Natural killer cell (primary cell): ENCODE data around the gene PFKFB2. TPM values are rescaled to one million over a fixed set of nuclear protein-coding genes. Genes with fewer than 3 reads are reported as not detected.
A peak's percentile ranks its signal among the peaks of the same experiment; 100 is the strongest.

Source experiments
- ATAC-seq, 3 donors: fragments of 150-1000 bp in 2 of 3; fragments of 200-7000 bp in 1 of 3; cut with Tn5 transposase; 1 replicate in 1 of 3; 2 replicates in 2 of 3; pipeline ENCODE4 v1.10.0; 2021; ENCODE audit warnings: mild to moderate bottlenecking in 2 of 3, moderate library complexity in 2 of 3
- DNase-seq, 2 donors: peaks; one replicate each; pipeline versions ENCODE4 v3.0.0 to v3.0.0-alpha.2; 2013 to 2021; ENCODE audit warnings: mixed read lengths in 1 of 2
- H3K27ac ChIP-seq: one replicate; pipeline ENCODE4 v1.5.1; 2013; ENCODE audit warnings: mild to moderate bottlenecking, low read length
- H3K27me3 ChIP-seq: one replicate; pipeline ENCODE4 v1.6.1; 2013; ENCODE audit warnings: low read length; ENCODE audit not compliant: control insufficient read depth, insufficient read depth
- H3K36me3 ChIP-seq: one replicate; pipeline ENCODE4 v1.6.1; 2013; ENCODE audit warnings: low read length; ENCODE audit not compliant: control insufficient read depth, insufficient read depth
- H3K4me1 ChIP-seq: one replicate; pipeline ENCODE4 v1.6.1; 2013; ENCODE audit warnings: low read length; ENCODE audit not compliant: control insufficient read depth, insufficient read depth
- H3K4me3 ChIP-seq: one replicate; pipeline ENCODE4 v1.5.1; 2013; ENCODE audit warnings: low read length
- H3K9me3 ChIP-seq: one replicate; pipeline ENCODE4 v1.6.1; 2013; ENCODE audit warnings: low read length; ENCODE audit not compliant: control insufficient read depth, insufficient read depth
- H3K27ac Mint-ChIP-seq, 2 donors: one replicate each; pipeline ENCODE4 v1.8.0; 2022; ENCODE audit warnings: mild to moderate bottlenecking in 2 of 2, mixed read lengths in 2 of 2, moderate library complexity in 1 of 2
- H3K27me3 Mint-ChIP-seq, 2 donors: one replicate each; pipeline ENCODE4 v1.8.0; 2022; ENCODE audit warnings: low read depth in 2 of 2, mixed read lengths in 2 of 2
- H3K36me3 Mint-ChIP-seq: one replicate; pipeline ENCODE4 v1.8.0; 2022; ENCODE audit warnings: mixed read lengths
- H3K4me1 Mint-ChIP-seq, 2 donors: one replicate each; pipeline ENCODE4 v1.8.0; 2022; ENCODE audit warnings: mixed read lengths in 2 of 2
- H3K4me3 Mint-ChIP-seq: one replicate; pipeline ENCODE4 v1.8.0; 2022; ENCODE audit warnings: mild to moderate bottlenecking, moderate library complexity, mixed read lengths
- H3K9me3 Mint-ChIP-seq, 2 donors: one replicate each; pipeline ENCODE4 v1.8.0; 2022; ENCODE audit warnings: mixed read lengths in 2 of 2
- CTCF ChIP-seq: fragments of 200-600 bp; IDR thresholded peaks from one replicate; pipeline ENCODE4 v1.8.0; 2022; ENCODE audit warnings: antibody characterized with exemption
- WGBS: methylation state at CpG from one replicate; pipeline ENCODE4 v1.1.7; 2013; ENCODE audit warnings: missing lambda C conversion rate; ENCODE audit not compliant: insufficient coverage; 5-methylcytosine and 5-hydroxymethylcytosine counted together
- intact Hi-C: fragments of 100-400 bp; cut with micrococcal nuclease; formaldehyde crosslinking; loops from one replicate; pipeline ENCODE4 v1.14.2; 2022
- total RNA-seq, 4 donors: library from RNA; stranded (reverse); fragments of 120-200 nt in 1 of 4; gene quantifications; one replicate each; pipeline versions ENCODE4 v1.2.3 to v1.2.4, GENCODE V29; 2013 to 2022

PFKFB2 gene
- total RNA-seq, 3 donors from 2014 or later (not counting 1 experiment from before 2014, with no cell fraction given), result 5.3 to 8.5 (median 7.4) TPM

GRCh38 chr1:207024202-207025145 is 28.6 kb upstream of the PFKFB2 start:
- peak in 1 of 3 donors; percentile 41 for ATAC-seq
- H3K4me1 ChIP-seq, result no peaks in the 10 kb centered on the region
- intact Hi-C loops, result no loop called here

GRCh38 chr1:207025146-207025880 is 27.8 kb upstream of the PFKFB2 start:
- H3K9me3 ChIP-seq, result no peaks in the 10 kb centered on the region
- ATAC-seq (no peak), DNase-seq (no peak)
- no peaks in the 10 kb centered on the region for H3K4me1 Mint-ChIP-seq
- H3K4me1 ChIP-seq, result no peaks in the 10 kb centered on the region
- H3K36me3 ChIP-seq, result no peaks in the 10 kb centered on the region
- H3K36me3 Mint-ChIP-seq, result no peaks in the 10 kb centered on the region
- no peak overlapping the region for H3K4me3 Mint-ChIP-seq
- no peaks in the 10 kb centered on the region for H3K9me3 Mint-ChIP-seq
- H3K27ac Mint-ChIP-seq, result no peak overlapping the region
- WGBS, result 64% methylated on average over 5 of the region's 5 CpGs
- H3K27me3 ChIP-seq, result no peaks in the 10 kb centered on the region
- peaks cover 25 to 28% of the 10 kb centered on the region in 2 donors for H3K27me3 Mint-ChIP-seq
- no peak for TF ChIP-seq CTCF
- no peak overlapping the region for H3K4me3 ChIP-seq
- no peak overlapping the region for H3K27ac ChIP-seq
- intact Hi-C loops, result no loop called here

More at GRCh38 chr1:207024202-207025145, 28.6 kb upstream of the PFKFB2 start:
- Mint-ChIP-seq H3K9me3 (no peaks in the 10 kb centered on the region), H3K27ac (no peak overlapping the region), H3K27me3 (peaks cover 19 to 23% of the 10 kb centered on the region in 2 donors), H3K4me3 (no peak overlapping the region), H3K36me3 (no peaks in the 10 kb centered on the region), H3K4me1 (no peaks in the 10 kb centered on the region)
- H3K27me3 ChIP-seq, result no peaks in the 10 kb centered on the region
- no peak overlapping the region for H3K27ac ChIP-seq
- H3K36me3 ChIP-seq, result no peaks in the 10 kb centered on the region
- 62% methylated on average over 16 of the region's 18 CpGs for WGBS
- no peak for TF ChIP-seq CTCF
- H3K9me3 ChIP-seq, result no peaks in the 10 kb centered on the region
- no peak overlapping the region for H3K4me3 ChIP-seq
- no peak for DNase-seq

- DNase-seq (no peak), ATAC-seq (no peak)
- H3K4me3 ChIP-seq, result no peak overlapping the region
- Mint-ChIP-seq H3K4me1 (no peaks in the 10 kb centered on the region), H3K27ac (no peak overlapping the region), H3K36me3 (no peaks in the 10 kb centered on the region), H3K9me3 (no peaks in the 10 kb centered on the region), H3K27me3 (peaks cover 25 to 32% of the 10 kb centered on the region in 2 donors), H3K4me3 (no peak overlapping the region)
- H3K36me3 ChIP-seq, result no peaks in the 10 kb centered on the region
- no peaks in the 10 kb centered on the region for H3K27me3 ChIP-seq
- no peak for TF ChIP-seq CTCF
- WGBS, result 94% methylated on average over 3 of the region's 4 CpGs
- no peak overlapping the region for H3K27ac ChIP-seq
- intact Hi-C loops, result no loop called here
- no peaks in the 10 kb centered on the region for H3K4me1 ChIP-seq
- H3K9me3 ChIP-seq, result no peaks in the 10 kb centered on the region
Measured at GRCh38 chr1:207026104-207026534, 27.0 kb upstream of the PFKFB2 start.
